H1 (cell line): ENCODE measurements around the gene LHFPL3. TPM values are rescaled to one million over a fixed set of nuclear protein-coding genes. Genes with fewer than 3 reads are reported as not detected.

ENCODE experiments used
- CTCF ChIA-PET: fragments of 300-600 bp; sonication (Branson Sonifier 250); formaldehyde crosslinking; loops from one replicate; lab custom pipeline; 2021; ENCODE audit not compliant: partially characterized antibody; lab: Charles Lee
- POLR2A ChIA-PET: fragments of 300-600 bp; sonication (Branson Sonifier 250); formaldehyde crosslinking; loops from one replicate; lab custom pipeline; 2021; ENCODE audit warnings: inconsistent platforms; ENCODE audit not compliant: partially characterized antibody; lab: Charles Lee
- DNase-seq, 2 experiments: peaks; one replicate each; pipeline versions ENCODE4 v3.0.0 to v3.0.0-alpha.2; 2010 to 2022; ENCODE audit warnings: low spot score in 2 of 2, low read depth in 1 of 2, mixed read lengths in 1 of 2
- FAIRE-seq: peaks from 2 replicates; lab custom pipeline; 2011; peaks lifted over from hg19 to GRCh38; lab: Jason Lieb, UNC
- H2AFZ ChIP-seq: 2 replicates; pipeline ENCODE4 v1.8.1; 2012; ENCODE audit warnings: low read length, inconsistent platforms
- H2AK5ac ChIP-seq: 2 replicates; pipeline ENCODE4 v1.6.1; 2013; ENCODE audit warnings: low read depth, low read length
- H2BK120ac ChIP-seq: replicated peaks from 2 replicates; pipeline ENCODE3; 2013; ENCODE audit warnings: low read depth, low read length, inconsistent platforms
- H2BK12ac ChIP-seq: 2 replicates; pipeline ENCODE4 v1.6.1; 2013; ENCODE audit warnings: low read depth, low read length
- H2BK15ac ChIP-seq: 2 replicates; pipeline ENCODE4 v1.6.1; 2013; ENCODE audit warnings: low read length
- H2BK20ac ChIP-seq: 2 replicates; pipeline ENCODE4 v1.6.1; 2013; ENCODE audit warnings: low read length
- H2BK5ac ChIP-seq: 2 replicates; pipeline ENCODE4 v1.6.1; 2013; ENCODE audit warnings: low read depth, low read length
- H3K14ac ChIP-seq: 2 replicates; pipeline ENCODE4 v1.6.1; 2013; ENCODE audit warnings: inconsistent platforms; ENCODE audit not compliant: insufficient read length
- H3K18ac ChIP-seq: 2 replicates; pipeline ENCODE4 v1.6.1; 2013; ENCODE audit warnings: low read length; ENCODE audit errors: extremely low read depth
- H3K23ac ChIP-seq: 2 replicates; pipeline ENCODE4 v1.6.1; 2013; ENCODE audit warnings: inconsistent platforms; ENCODE audit not compliant: insufficient read length
- H3K23me2 ChIP-seq: 2 replicates; pipeline ENCODE4 v1.6.1; 2013; ENCODE audit warnings: low read depth, low read length
- H3K27ac ChIP-seq: 2 replicates; pipeline ENCODE4 v1.6.1; 2011; ENCODE audit warnings: low read depth, low read length, inconsistent platforms
- H3K27me3 ChIP-seq, 4 experiments: replicated peaks in 1 of 4; 1 replicate in 1 of 4; 2 replicates in 3 of 4; pipeline versions ENCODE4 v1.6.1 to v1.8.1; 2011 to 2013; ENCODE audit warnings: low read length in 3 of 4, mild to moderate bottlenecking in 3 of 4, inconsistent platforms in 2 of 4, mixed read lengths in 2 of 4, moderate library complexity in 1 of 4; ENCODE audit not compliant: control insufficient read depth in 3 of 4, insufficient read depth in 3 of 4; ENCODE audit errors: extremely low read depth in 1 of 4
- H3K36me3 ChIP-seq, 4 experiments: 2 replicates each; pipeline versions ENCODE4 v1.6.1 to v1.8.1; 2011 to 2013; ENCODE audit warnings: mild to moderate bottlenecking in 4 of 4, low read length in 3 of 4, moderate library complexity in 2 of 4, control low read depth in 1 of 4, inconsistent platforms in 1 of 4; ENCODE audit not compliant: insufficient read depth in 4 of 4, control insufficient read depth in 2 of 4
- H3K4ac ChIP-seq: replicated peaks from 2 replicates; pipeline ENCODE3; 2013; ENCODE audit warnings: low read length, low read depth, mixed read lengths, inconsistent platforms; ENCODE audit not compliant: insufficient read length
- H3K4me1 ChIP-seq, 4 experiments: replicated peaks in 1 of 4; 1 replicate in 1 of 4; 2 replicates in 3 of 4; pipeline versions ENCODE4 v1.6.1 to v1.8.1; 2011 to 2013; ENCODE audit warnings: low read length in 3 of 4, inconsistent platforms in 2 of 4, mixed read lengths in 1 of 4; ENCODE audit not compliant: insufficient read depth in 4 of 4, control insufficient read depth in 3 of 4
- H3K4me2 ChIP-seq, 2 experiments: 2 replicates each; pipeline versions ENCODE4 v1.6.1 to v1.8.1; 2011 to 2013; ENCODE audit warnings: low read depth in 2 of 2, low read length in 2 of 2, control low read depth in 1 of 2, inconsistent platforms in 1 of 2, mild to moderate bottlenecking in 1 of 2; ENCODE audit not compliant: insufficient read depth in 1 of 2
- H3K4me3 ChIP-seq, 4 experiments: fragments of 200-600, 300-600 bp in 1 of 4; sonication (generic), shearing (Covaris generic), sonication (Bioruptor Twin) in 1 of 4; 2 replicates each; pipeline versions ENCODE4 v1.5.1 to v1.8.1; 2011 to 2016; ENCODE audit warnings: low read length in 4 of 4, low read depth in 3 of 4, control low read depth in 2 of 4, inconsistent platforms in 2 of 4, mild to moderate bottlenecking in 2 of 4, mixed read lengths in 1 of 4, moderate library complexity in 1 of 4; ENCODE audit not compliant: insufficient read depth in 2 of 4; ENCODE audit errors: extremely low read depth in 1 of 4
- H3K56ac ChIP-seq: replicated peaks from 2 replicates; pipeline ENCODE3; 2013; ENCODE audit warnings: low read depth, mild to moderate bottlenecking, mixed read lengths, low read length, inconsistent platforms; ENCODE audit not compliant: insufficient read length
- H3K79me1 ChIP-seq: 2 replicates; pipeline ENCODE4 v1.6.1; 2013; ENCODE audit warnings: low read depth, low read length, control low read depth
- H3K79me2 ChIP-seq, 2 experiments: 2 replicates each; pipeline versions ENCODE4 v1.6.1 to v1.8.1; 2012 to 2013; ENCODE audit warnings: low read length in 2 of 2, mild to moderate bottlenecking in 2 of 2, inconsistent platforms in 1 of 2; ENCODE audit not compliant: insufficient read depth in 2 of 2, control insufficient read depth in 1 of 2
- H3K9ac ChIP-seq, 4 experiments: replicated peaks in 1 of 4; 1 replicate in 1 of 4; 2 replicates in 3 of 4; pipeline versions ENCODE4 v1.6.1 to v1.8.1; 2011 to 2013; ENCODE audit warnings: low read depth in 3 of 4, low read length in 3 of 4, control low read depth in 2 of 4, mild to moderate bottlenecking in 2 of 4, moderate library complexity in 2 of 4, inconsistent platforms in 1 of 4; ENCODE audit errors: extremely low read depth in 1 of 4
- H3K9me3 ChIP-seq, 2 experiments: 2 replicates each; pipeline versions ENCODE4 v1.6.1 to v1.8.1; 2012 to 2013; ENCODE audit warnings: mild to moderate bottlenecking in 2 of 2, moderate library complexity in 2 of 2, control low read depth in 1 of 2, inconsistent platforms in 1 of 2, low read depth in 1 of 2, low read length in 1 of 2, mixed read lengths in 1 of 2; ENCODE audit not compliant: insufficient read depth in 2 of 2
- H4K20me1 ChIP-seq, 2 experiments: replicated peaks in 1 of 2; 2 replicates each; pipeline versions ENCODE3 to v1.8.1; 2011 to 2013; ENCODE audit warnings: inconsistent platforms in 2 of 2, low read length in 2 of 2, mild to moderate bottlenecking in 1 of 2; ENCODE audit not compliant: insufficient read depth in 2 of 2, control insufficient read depth in 1 of 2
- H4K5ac ChIP-seq: 2 replicates; pipeline ENCODE4 v1.6.1; 2013; ENCODE audit warnings: low read length, low read depth, mixed read lengths, inconsistent platforms; ENCODE audit not compliant: insufficient read length
- H4K8ac ChIP-seq: 2 replicates; pipeline ENCODE4 v1.8.0; 2013; ENCODE audit warnings: mild to moderate bottlenecking, moderate library complexity, low read length, inconsistent platforms; ENCODE audit not compliant: insufficient read depth; ENCODE audit errors: extremely low read depth
- H4K91ac ChIP-seq: replicated peaks from 2 replicates; pipeline ENCODE3; 2013; ENCODE audit warnings: low read length, mixed read lengths, inconsistent platforms; ENCODE audit not compliant: insufficient read length
- BACH1 ChIP-seq: IDR thresholded peaks from 2 replicates; pipeline ENCODE4 v1.6.1; 2012; ENCODE audit warnings: low read length, improper control_type of control experiment
- SP1 ChIP-seq: IDR thresholded peaks from 2 replicates; pipeline ENCODE4 v1.6.1; 2011; ENCODE audit warnings: low read depth, low read length
- TAF7 ChIP-seq: optimal IDR thresholded peaks from 2 replicates; pipeline ENCODE3; 2011; ENCODE audit warnings: low read depth, mild to moderate bottlenecking, inconsistent platforms, low read length, moderate library complexity, borderline replicate concordance
- WGBS, 2 experiments: shearing (Covaris generic) in 1 of 2; methylation state at CpG; one replicate each; pipeline versions ENCODE4 v1.1.6 to v1.1.7; 2013 to 2015; ENCODE audit warnings: low lambda C conversion rate in 2 of 2, mixed read lengths in 2 of 2, inconsistent platforms in 1 of 2, low coverage in 1 of 2, missing lambda C conversion rate in 1 of 2; ENCODE audit not compliant: insufficient replicate concordance in 2 of 2, insufficient coverage in 1 of 2, insufficient read length in 1 of 2; ENCODE audit errors: extremely low coverage in 1 of 2, missing lambda C conversion rate in 1 of 2; 5-methylcytosine and 5-hydroxymethylcytosine counted together
- polyA plus RNA-seq, 7 experiments: library from polyadenylated mRNA; depleted of rRNA in 3 of 7; stranded (reverse) in 5 of 7; unstranded in 2 of 7; fragments of >200 nt in 5 of 7; fragments of 200-250 nt in 2 of 7; gene quantifications; 1 replicate in 5 of 7; 2 replicates in 1 of 7; 4 replicates in 1 of 7; pipeline versions ENCODE4 v1.2.1 to v1.2.3, GENCODE V29; 2011 to 2013; ENCODE audit warnings: missing spikeins in 2 of 7, mixed read lengths in 2 of 7
- total RNA-seq: library from RNA; stranded (reverse); fragmentation: NEBNext Ultra II Directional; extraction: Animal tissue kit (Norgen Biotek cat#: 25700); gene quantifications from 2 replicates; pipeline ENCODE4 v1.2.1, GENCODE V29; 2021

Gene LHFPL3
- total and polyA plus RNA-seq, 2 of the 8 experiments (the other 6 are each of a cell fraction or from before 2014, with no cell fraction given), result 0.24 to 0.50 TPM

- no peak overlapping the region for H3K4me3 ChIP-seq
- H3K23me2 ChIP-seq, result no peaks in the 10 kb centered on the region
- ChIA-PET CTCF (interaction anchor here (0.8 to 2.6 kb wide), 15 partner anchors 8 to 98 kb away, joined by 3 to 12 read pairs (median 5); no protein-coding TSS in a partner anchor), POLR2A (interaction anchor here (0.9 to 1.9 kb wide), 2 partner anchors 58 to 87 kb away, joined by 4 to 5 read pairs; partner anchors contain the start of gene KMT2E)
- H3K79me1 ChIP-seq, result no peaks in the 10 kb centered on the region
- DNase-seq, result peak in 1 of 2 experiments; percentile 63
- no peaks in the 10 kb centered on the region for H3K79me2 ChIP-seq
- no peak overlapping the region for H2BK5ac ChIP-seq
- no peak overlapping the region for H2AK5ac ChIP-seq
- H3K36me3 ChIP-seq, result no peaks in the 10 kb centered on the region
- H2BK120ac ChIP-seq, result no peak overlapping the region
- 67% methylated on average over 7 of the region's 7 CpGs; no CpG with 5 or more reads in 1 of the 2 experiments for WGBS, 2 experiments
- H4K20me1 ChIP-seq, result no peaks in the 10 kb centered on the region
- no peak overlapping the region for H4K8ac ChIP-seq
- H2BK12ac ChIP-seq, result no peak overlapping the region
- H3K9me3 ChIP-seq, result no peaks in the 10 kb centered on the region
- H2BK20ac ChIP-seq, result no peak overlapping the region
- H3K27ac ChIP-seq, result no peak overlapping the region
- no peak overlapping the region for H2BK15ac ChIP-seq
- H3K9ac ChIP-seq, result no peak overlapping the region
- peaks cover 0 to 4% (median 3%) of the 10 kb centered on the region in 4 experiments; a peak in 4 of 7 replicates for H3K4me1 ChIP-seq
- no peak for FAIRE-seq
- H3K4ac ChIP-seq, result no peak overlapping the region
- peak overlapping the region; percentile 57; the same call in 1 of the 2 replicates for H2AFZ ChIP-seq
- no peak overlapping the region for H4K91ac ChIP-seq
- TF ChIP-seq SP1 (0 out of 2 replicates have a peak, but pooled peaks have one; percentile 25), TAF7 (no peak), BACH1 (no peak)
- H3K56ac ChIP-seq, result no peak overlapping the region
- H3K27me3 ChIP-seq, result no peaks in the 10 kb centered on the region
- H4K5ac ChIP-seq, result no peak overlapping the region
- no peak overlapping the region for H3K23ac ChIP-seq
- no peak overlapping the region for H3K4me2 ChIP-seq
- H3K14ac ChIP-seq, result no peak overlapping the region
- H3K18ac ChIP-seq, result no peak overlapping the region
These were observed 598.7 kb downstream of the LHFPL3 start for GRCh38 chr7:104927055-104927454.
